H54 (cell line): ENCODE results near the gene SIX5.

ENCODE experiments used
- DNase-seq: peaks from one replicate; pipeline ENCODE4 v3.0.0; 2011; ENCODE audit warnings: low spot score, mixed read lengths; ENCODE audit not compliant: insufficient read length
- FAIRE-seq: peaks from 3 replicates; lab custom pipeline; 2011; peaks lifted over from hg19 to GRCh38; lab: Jason Lieb, UNC
- POLR2A ChIP-seq: IDR thresholded peaks from 2 replicates; pipeline ENCODE4 v1.6.1; 2011; ENCODE audit warnings: low read depth, mild to moderate bottlenecking, low read length

The SIX5 gene

DNA sequence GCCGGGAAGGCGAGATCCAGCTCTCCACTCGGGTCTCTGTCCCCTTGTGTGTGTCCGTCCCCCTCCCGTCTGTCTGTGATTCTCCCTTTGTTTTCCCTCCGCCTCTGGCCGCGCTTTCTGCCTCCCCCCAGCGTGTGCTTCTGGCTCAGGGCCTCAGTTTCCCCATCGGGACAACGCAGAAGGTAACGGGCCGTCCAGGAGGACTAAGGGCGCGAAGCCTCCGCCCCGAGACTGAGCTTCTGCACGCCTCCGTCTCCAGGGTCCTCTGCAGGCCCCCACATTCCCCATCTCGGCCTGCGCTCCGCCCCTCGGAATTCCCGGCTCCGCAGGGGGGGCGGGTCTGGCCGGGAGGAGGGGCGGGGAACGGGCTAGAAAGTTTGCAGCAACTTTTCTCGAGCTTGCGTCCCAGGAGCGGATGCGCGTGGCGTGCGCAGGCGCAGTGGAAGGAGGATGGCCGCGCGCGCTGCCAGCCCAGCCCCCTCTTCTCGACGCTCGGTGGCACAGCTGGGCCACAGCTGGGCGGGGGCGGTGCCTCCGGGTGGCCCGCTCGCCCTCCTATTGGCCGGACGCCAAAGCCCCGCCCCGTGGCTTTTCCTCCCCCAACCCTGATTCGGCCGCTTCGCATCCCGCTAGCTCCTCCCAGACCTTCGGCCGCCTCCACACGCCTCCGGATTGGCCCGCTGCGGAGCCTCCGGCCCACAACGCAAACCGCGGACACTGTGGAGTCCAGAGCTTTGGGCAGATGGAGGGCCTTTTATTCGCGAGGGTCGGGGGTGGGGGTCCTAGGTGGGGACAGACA is at the start of gene SIX5:
Gene SIX5 (minus strand): TSS at position 269 of the 799 bp plus-strand sequence. CDS start 408 bp downstream, outside the sequence.
- DNase-seq (peak; percentile 85), FAIRE-seq (peak; percentile 75)
- TF ChIP-seq POLR2A = peak; percentile 73

GRCh38 chr19:45817725-45818301 is 48.8 kb upstream of the SIX5 start:
- no peak for DNase-seq
- no peak for FAIRE-seq

GRCh38 chr19:45817010-45817724 is 48.1 kb upstream of the SIX5 start:
- DNase-seq = peak; percentile 91
- FAIRE-seq = peak; percentile 67
- TF ChIP-seq POLR2A = no peak

More at GRCh38 chr19:45817725-45818301, 48.8 kb upstream of the SIX5 start:
- TF ChIP-seq POLR2A = no peak

GRCh38 chr19:45816236-45817009 is 47.4 kb upstream of the SIX5 start:
- FAIRE-seq (no peak), DNase-seq (no peak)

DNA sequence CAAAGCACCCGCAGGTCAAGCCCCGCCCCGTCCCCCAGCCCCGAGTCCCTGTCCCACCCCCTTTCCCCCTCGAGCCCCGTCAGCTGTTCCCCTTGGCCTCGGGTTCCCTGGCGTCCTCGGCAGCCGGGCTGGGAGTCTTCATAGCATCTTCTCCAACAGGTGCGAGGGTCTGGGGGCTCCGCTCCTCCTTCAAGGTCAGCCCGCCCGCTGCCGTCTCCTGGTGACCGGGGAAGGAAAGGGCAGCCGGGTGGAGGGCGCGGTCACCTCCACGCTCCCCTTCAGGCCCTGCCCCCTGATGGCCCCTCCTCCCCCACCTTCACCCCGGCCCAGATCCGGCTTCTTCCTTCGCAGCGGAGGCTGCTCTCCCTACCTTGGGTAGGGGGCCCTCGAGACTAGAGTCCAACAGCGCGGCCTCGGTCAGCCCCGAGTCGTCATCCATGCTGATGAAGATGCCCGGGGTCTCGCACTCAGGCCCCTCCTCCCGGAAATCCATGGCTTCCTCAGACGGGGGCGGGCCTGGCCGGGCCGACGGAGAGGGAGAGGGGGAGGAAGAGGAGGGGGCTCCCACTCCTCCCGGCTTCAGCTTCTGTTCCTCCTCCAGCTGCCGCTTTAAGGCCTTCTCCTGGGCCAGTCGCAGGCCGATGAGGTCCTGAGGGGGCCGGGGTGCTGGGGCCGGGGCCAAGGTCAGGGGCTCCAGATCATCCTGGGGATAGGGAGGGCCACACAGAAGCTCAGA is 46.6 kb upstream of the SIX5 start:
- DNase-seq = no peak
- FAIRE-seq = no peak
- no peak for TF ChIP-seq POLR2A

More at GRCh38 chr19:45816236-45817009, 47.4 kb upstream of the SIX5 start:
- TF ChIP-seq POLR2A = no peak

DNA sequence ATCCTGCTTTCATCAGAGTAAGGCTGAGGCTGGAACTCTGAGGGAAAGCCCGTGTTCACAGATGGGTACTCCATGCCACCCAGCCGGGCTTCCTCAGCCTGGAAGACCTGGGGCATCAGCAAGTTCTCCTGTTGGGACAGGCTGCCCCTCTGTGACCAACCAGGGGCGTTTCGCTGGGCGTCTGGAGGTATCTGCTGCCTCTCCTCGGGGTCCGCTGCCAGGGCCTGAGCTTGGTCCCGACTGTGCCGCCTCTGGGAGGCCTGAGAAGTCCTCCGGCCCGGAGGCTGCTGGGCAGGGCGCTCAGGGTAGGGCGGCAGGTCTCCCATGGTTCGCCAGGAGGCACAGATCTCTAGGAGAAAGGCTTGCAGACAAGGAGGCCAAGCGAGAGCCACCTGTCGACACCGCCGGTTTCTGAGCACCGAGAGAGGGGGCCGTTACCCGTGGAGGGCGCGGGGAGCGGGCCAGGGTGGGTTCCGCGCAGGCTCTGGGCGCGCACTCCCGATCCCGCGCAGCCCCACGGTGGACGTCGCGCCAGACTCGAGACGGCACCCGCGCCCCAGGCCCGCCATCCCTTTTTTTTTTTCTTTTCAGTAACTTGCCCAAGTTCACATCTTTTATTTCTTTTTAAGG is 45.9 kb upstream of the SIX5 start, which contains the start of gene RSPH6A:
Gene RSPH6A (minus strand): TSS at position 458 of the 630 bp plus-strand sequence. CDS start 132 bp downstream, at position 326.
- FAIRE-seq (no peak), DNase-seq (no peak)
- TF ChIP-seq POLR2A = no peak

DNA sequence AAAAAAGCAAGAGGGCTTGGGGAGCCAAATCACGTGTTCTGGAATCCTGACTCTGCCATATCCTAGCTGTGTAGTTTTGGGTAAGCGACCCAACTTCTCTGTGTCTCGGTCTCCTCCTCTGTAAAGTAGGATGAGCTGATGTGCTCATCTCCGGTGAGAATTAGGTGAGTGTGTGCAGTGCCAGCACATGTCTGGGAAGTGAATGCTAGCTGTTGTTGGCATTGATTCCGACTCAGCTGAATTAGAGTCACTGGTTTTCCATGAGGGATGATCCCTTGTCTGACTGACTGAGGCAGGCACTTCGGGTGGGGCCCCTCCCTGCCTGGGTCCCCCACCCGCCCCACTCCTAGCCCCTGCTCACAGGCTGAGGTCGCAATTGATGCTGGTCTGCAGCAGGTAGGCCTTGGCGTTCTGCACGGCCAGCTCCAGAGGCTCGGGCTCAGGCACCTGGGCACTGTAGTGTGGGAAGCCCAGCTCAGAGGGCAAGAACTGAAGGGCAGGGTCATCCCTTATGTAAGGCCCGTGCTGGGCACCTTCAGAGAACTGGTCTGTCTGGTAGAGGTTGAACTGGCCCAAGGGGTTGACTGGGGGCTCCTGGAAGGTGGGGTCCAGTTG is 45.2 kb upstream of the SIX5 start:
- DNase-seq (no peak), FAIRE-seq (no peak)
- no peak for TF ChIP-seq POLR2A

- FAIRE-seq (no peak), DNase-seq (no peak)
- no peak for TF ChIP-seq POLR2A
Measured at GRCh38 chr19:45812297-45812696, 43.2 kb upstream of the SIX5 start.

GRCh38 chr19:45809643-45810159 is 40.6 kb upstream of the SIX5 start:
- FAIRE-seq = no peak
- no peak for TF ChIP-seq POLR2A
- no peak for DNase-seq

DNA sequence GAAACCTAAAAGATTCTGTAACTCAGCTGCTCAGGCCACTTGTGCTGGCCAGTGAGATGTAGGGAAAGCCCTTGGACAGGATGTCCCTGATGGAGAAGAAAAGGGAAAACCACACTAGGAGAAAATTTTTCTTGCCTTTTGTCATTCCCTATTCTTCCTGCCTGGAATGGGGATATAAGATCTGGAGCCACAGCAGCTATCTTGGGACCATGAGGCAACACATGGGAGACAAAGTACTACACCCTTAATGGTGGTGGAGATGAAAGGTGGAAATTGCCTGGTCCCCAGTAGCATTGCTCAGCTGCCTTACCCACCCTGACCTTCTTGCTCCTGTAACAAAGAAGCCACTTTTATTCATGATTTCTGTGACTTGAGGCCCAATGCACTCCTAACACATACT is 36.7 kb upstream of the SIX5 start:
- DNase-seq (no peak), FAIRE-seq (no peak)
- no peak for TF ChIP-seq POLR2A

GRCh38 chr19:45804959-45805230 is 35.8 kb upstream of the SIX5 start:
- FAIRE-seq = no peak
- no peak for TF ChIP-seq POLR2A
- no peak for DNase-seq
